Spinal cord (tissue), 10 donors: Measurements from ENCODE around the gene MRI1. TPM values are rescaled to one million over a fixed set of nuclear protein-coding genes. Genes with fewer than 3 reads are reported as not detected.

Source experiments
- DNase-seq, 6 donors: peaks; one replicate each; pipeline versions ENCODE4 v3.0.0 to v3.0.0-alpha.2; 2013 to 2015; ENCODE audit warnings: low spot score in 6 of 6, low read depth in 4 of 6
- H3K27ac ChIP-seq: one replicate; pipeline ENCODE4 v1.5.1; 2013; ENCODE audit warnings: low read depth, low read length, control low read depth
- H3K27me3 ChIP-seq: one replicate; pipeline ENCODE4 v1.6.1; 2013; ENCODE audit warnings: low read length; ENCODE audit not compliant: control insufficient read depth, insufficient read depth
- H3K36me3 ChIP-seq: one replicate; pipeline ENCODE4 v1.6.1; 2013; ENCODE audit warnings: low read length; ENCODE audit not compliant: control insufficient read depth, insufficient read depth
- H3K4me1 ChIP-seq: one replicate; pipeline ENCODE4 v1.6.1; 2013; ENCODE audit warnings: low read length; ENCODE audit not compliant: control insufficient read depth, insufficient read depth
- H3K4me3 ChIP-seq: one replicate; pipeline ENCODE4 v1.5.1; 2013; ENCODE audit warnings: low read depth, low read length, control low read depth
- H3K9me3 ChIP-seq: one replicate; pipeline ENCODE4 v1.6.1; 2013; ENCODE audit warnings: low read length; ENCODE audit not compliant: control insufficient read depth, insufficient read depth
- WGBS: methylation state at CpG from one replicate; pipeline ENCODE4 v1.1.5; 2013; ENCODE audit warnings: missing lambda C conversion rate; ENCODE audit not compliant: insufficient coverage; 5-methylcytosine and 5-hydroxymethylcytosine counted together
- long read RNA-seq, 4 donors: transcript quantifications; one replicate each; lab custom pipeline, GENCODE V29; 2026
- polyA plus RNA-seq, 2 donors: library from polyadenylated mRNA; unstranded; fragments of 120-200 nt; gene quantifications; one replicate each; pipeline ENCODE4 v1.2.1, GENCODE V29; 2013; ENCODE audit not compliant: insufficient read length in 2 of 2
- total RNA-seq, 2 donors: library from RNA; depleted of rRNA in 1 of 2; stranded (reverse); fragments of 120-200 nt in 1 of 2; fragments of >200 nt in 1 of 2; gene quantifications; one replicate each; pipeline versions ENCODE4 v1.2.3 to v1.2.4, GENCODE V29; 2013 to 2014
- donor health status: healthy.

MRI1 gene
- total RNA-seq (10 to 100 TPM; 22.1 to 44.9 TPM), polyA plus RNA-seq (10 to 100 TPM; 35.4 to 48.1 TPM)
- long read RNA-seq, donor 1, partial matches to known transcripts, result 13 of 17 reads
- long read RNA-seq, donor 1, other reads (novel, unspliced or antisense), result 0 of 17 reads
- long read RNA-seq, donor 2, result 0 reads
- long read RNA-seq, donor 3, partial matches to known transcripts, result 8 of 10 reads
- long read RNA-seq, donor 3, other reads (novel, unspliced or antisense), result 0 of 10 reads
- long read RNA-seq, donor 4, partial matches to known transcripts, result 58 of 86 reads
- long read RNA-seq, donor 4, other reads (novel, unspliced or antisense), result 17 of 86 reads

DNA sequence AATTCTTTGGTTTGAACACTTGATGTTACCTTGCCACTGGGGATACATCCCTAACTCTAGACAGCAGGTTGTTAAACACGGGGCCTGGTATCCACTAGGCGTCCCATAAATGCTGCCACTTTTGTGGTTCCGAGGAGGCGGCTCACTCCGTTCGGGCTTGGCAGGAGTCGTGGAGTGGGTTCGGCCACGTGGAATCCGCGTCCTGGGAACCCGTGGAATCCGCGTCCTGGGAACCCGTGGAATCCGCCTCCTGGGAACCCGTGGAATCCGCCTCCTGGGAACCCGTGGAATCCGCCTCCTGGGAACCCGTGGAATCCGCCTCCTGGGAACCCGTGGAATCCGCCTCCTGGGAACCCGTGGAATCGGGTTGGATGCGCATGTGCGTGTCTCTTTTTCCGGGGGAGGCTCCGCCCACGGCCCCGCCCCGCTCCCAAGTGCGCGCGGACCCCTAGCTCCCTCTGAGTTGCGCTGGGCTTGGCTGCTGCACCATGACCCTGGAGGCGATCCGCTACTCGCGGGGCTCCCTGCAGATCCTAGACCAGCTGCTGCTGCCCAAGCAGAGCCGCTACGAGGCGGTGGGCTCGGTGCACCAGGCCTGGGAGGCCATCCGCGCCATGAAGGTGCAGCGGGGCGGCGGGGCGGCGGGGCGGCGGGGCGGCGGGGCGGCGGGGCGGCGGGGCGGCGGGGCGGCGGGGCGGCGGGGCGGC, at the start of gene MRI1:
Gene MRI1 (plus strand): TSS at position 422 of the 707 bp plus-strand sequence. CDS start 67 bp downstream, at position 489.
- under 1% methylated on average over 64 of the region's 67 CpGs for WGBS
- Histone ChIP-seq H3K9me3 (no peaks in the 10 kb centered on the region), H3K4me1 (peaks cover 16% of the 10 kb centered on the region), H3K27me3 (no peaks in the 10 kb centered on the region), H3K27ac (peak within 1 kb of the TSS; percentile 71), H3K36me3 (peaks cover 74% of the 10 kb centered on the region), H3K4me3 (peak within 1 kb of the TSS; percentile 53)
- peak; percentile 49 to 94 (median 76) for DNase-seq

DNA sequence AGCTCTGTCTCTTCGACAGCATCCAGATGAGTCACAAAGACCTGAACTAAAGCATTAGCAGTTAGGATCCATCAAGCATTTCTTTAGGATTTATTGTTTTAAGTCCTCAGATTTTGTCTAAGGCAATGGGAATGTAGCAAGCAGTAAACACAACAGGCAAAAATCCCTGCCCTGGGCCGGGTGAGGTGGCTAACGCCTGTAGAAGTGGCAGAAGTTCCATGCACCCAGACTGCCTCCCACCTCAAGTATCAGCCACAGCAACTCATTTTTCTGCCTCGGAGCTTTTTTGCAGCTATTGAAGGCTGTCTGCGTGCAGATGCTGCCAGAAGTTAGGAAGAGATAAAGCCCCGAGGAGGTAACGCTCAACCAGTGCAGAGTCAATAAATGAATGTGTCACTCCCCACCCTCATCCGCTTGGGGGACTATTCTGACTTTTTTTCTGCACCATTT, 47.1 kb upstream of the MRI1 start:
- no peak overlapping the region for H3K27ac ChIP-seq
- peaks cover 9% of the 10 kb centered on the region for H3K4me1 ChIP-seq
- H3K27me3 ChIP-seq, result no peaks in the 10 kb centered on the region
- DNase-seq, result peak in 1 of 6 donors; percentile 75
- WGBS, result 29% methylated on average over 3 of the region's 8 CpGs
- no peak overlapping the region for H3K4me3 ChIP-seq
- H3K36me3 ChIP-seq, result no peaks in the 10 kb centered on the region
- H3K9me3 ChIP-seq, result peaks cover 5% of the 10 kb centered on the region

DNA sequence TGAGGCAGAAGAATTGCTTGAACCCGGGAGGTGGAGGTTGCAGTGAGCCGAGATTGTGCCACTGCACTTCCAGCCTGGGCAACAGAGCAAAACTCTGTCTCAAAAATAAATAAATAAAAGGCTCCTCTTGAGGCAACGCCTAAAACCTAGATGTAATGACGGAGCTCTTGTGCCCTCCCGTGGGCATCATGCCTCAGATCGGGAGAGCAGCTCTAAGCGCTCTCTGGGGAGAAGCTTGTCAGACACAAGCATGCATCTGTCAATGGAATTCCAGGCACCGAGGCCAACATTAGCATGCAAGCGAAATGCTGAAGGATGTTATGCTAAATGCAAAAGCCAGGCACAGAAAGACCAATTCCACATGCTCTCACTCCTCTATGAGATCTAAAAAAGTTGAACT, 45.6 kb upstream of the MRI1 start:
- Histone ChIP-seq H3K4me1 (peaks cover 9% of the 10 kb centered on the region), H3K4me3 (no peak overlapping the region), H3K9me3 (peaks cover 5% of the 10 kb centered on the region), H3K27ac (no peak overlapping the region), H3K36me3 (no peaks in the 10 kb centered on the region), H3K27me3 (no peaks in the 10 kb centered on the region)
- 17% methylated on average over 8 of the region's 9 CpGs for WGBS
- DNase-seq, result peak in 4 of 6 donors; percentile 43 to 95 (median 76)

DNA sequence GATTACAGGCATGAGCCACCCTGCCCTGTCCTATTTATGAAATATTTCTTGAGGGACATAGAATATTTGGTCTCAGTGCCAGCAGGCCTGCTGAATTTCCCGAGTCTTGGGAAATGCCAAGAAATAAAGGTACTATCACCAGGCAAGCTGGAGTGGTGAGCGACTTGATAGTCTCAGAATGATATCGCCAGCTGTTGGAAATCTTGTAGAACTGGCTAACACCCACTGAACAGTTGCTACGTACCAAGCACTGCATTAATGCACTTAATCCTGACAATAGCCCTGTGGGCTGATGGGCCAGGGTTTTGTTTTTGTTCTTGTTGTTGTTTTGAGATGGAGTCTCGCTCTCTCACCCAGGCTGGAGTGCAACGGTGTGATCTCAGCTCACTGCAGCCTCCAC, 42.2 kb upstream of the MRI1 start:
- H3K27me3 ChIP-seq, result no peaks in the 10 kb centered on the region
- no peak overlapping the region for H3K4me3 ChIP-seq
- 98% methylated on average over 3 of the region's 6 CpGs for WGBS
- H3K4me1 ChIP-seq, result peaks cover 9% of the 10 kb centered on the region
- no peak overlapping the region for H3K27ac ChIP-seq
- no peaks in the 10 kb centered on the region for H3K9me3 ChIP-seq
- H3K36me3 ChIP-seq, result no peaks in the 10 kb centered on the region
- DNase-seq, result no peak

DNA sequence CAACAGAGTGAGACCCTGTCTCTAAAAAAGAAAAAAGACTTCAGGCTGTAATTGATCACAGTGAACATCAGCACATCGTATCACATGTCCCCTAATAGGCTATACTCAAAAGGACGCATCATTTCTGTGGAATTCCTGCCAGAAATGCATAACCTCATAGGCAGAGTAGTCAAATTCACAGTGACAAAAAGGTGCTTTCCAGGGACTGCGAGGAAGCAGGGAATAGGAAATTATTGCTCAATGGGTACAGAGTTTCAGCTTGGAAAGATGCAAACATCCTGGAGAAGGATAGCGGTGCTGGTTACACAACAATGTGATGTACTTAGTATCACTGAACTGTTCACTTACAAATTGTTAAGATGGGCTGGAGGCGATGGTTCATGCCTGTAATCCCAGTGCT, 41.1 kb upstream of the MRI1 start:
- WGBS, result 82% methylated on average over 4 of the region's 5 CpGs
- Histone ChIP-seq H3K4me3 (no peak overlapping the region), H3K27ac (no peak overlapping the region), H3K27me3 (no peaks in the 10 kb centered on the region), H3K9me3 (no peaks in the 10 kb centered on the region), H3K36me3 (no peaks in the 10 kb centered on the region), H3K4me1 (peaks cover 4% of the 10 kb centered on the region)
- no peak for DNase-seq

DNA sequence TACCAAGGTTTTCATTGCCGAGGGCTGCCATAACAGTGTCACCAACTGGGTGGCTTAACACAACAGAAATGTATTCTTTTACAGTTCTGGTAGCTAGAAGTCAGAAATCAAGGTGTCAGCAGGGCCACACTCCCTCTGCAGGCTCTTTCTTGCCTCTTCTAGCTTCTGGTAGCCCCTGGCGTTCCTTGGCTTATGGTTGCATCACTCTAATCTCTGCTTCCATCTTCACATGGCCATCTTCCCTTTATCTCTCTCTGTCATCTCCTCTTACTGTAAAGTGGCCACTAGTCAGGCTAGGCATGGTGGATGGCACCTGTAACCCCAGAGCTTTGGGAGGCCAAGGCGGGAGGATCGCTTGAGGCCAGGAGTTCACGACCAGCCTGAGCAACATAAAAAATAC, 38.0 kb upstream of the MRI1 start:
- WGBS, result 100% methylated on average over 1 of the region's 5 CpGs
- no peak overlapping the region for H3K27ac ChIP-seq
- H3K4me1 ChIP-seq, result peaks cover 11% of the 10 kb centered on the region
- H3K9me3 ChIP-seq, result no peaks in the 10 kb centered on the region
- no peaks in the 10 kb centered on the region for H3K27me3 ChIP-seq
- no peak for DNase-seq
- H3K36me3 ChIP-seq, result no peaks in the 10 kb centered on the region
- H3K4me3 ChIP-seq, result no peak overlapping the region

DNA sequence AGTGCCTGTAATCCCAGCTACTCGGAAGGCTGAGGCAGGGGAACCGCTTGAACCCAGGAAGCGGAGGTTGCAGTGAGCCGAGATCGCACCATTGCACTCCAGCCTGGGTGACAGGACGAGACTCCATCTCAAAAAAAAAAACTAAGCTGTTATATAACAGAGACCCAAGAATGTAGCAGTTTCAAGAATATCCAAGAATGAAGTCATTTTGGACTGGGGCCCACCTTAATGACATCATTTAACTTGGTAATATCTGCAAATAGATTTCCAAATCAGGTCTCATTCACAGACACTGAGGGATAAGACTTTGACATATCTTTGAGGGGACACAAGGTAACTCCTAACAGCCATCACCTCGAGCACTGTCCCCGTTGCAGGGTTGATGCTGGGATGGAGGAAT, 36.5 kb upstream of the MRI1 start:
- 49% methylated on average over 2 of the region's 8 CpGs for WGBS
- no peak for DNase-seq

DNA sequence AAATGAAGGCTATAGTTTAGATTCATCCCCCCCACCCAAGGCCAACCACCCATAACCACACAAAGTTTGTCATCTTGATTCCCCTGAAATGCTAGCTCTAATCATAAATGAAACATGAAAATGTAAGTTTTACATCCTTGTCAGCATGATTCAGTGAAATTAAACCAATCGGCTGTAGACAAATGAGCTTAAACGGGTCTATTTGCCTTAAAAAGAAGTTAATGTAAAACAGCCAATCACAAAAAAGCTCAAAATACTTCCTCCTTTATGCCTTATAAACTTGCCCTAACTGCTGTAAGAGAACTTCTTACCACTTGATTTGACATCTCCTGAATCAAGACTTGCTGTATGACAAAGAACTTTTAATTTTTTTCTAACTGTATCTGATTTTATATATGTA, 34.5 kb upstream of the MRI1 start:
- H3K27ac ChIP-seq, result no peak overlapping the region
- no peak overlapping the region for H3K4me3 ChIP-seq
- no peak for DNase-seq
- H3K27me3 ChIP-seq, result no peaks in the 10 kb centered on the region
- no peaks in the 10 kb centered on the region for H3K9me3 ChIP-seq
- peaks cover 6% of the 10 kb centered on the region for H3K36me3 ChIP-seq
- WGBS, result no CpG with 5 or more reads among the region's 2 CpGs
- peaks cover 21% of the 10 kb centered on the region for H3K4me1 ChIP-seq

More for the DNA sequence above, 36.5 kb upstream of the MRI1 start:
- Histone ChIP-seq H3K4me3 (no peak overlapping the region), H3K36me3 (no peaks in the 10 kb centered on the region), H3K27ac (no peak overlapping the region), H3K27me3 (no peaks in the 10 kb centered on the region), H3K4me1 (peaks cover 21% of the 10 kb centered on the region), H3K9me3 (no peaks in the 10 kb centered on the region)

DNA sequence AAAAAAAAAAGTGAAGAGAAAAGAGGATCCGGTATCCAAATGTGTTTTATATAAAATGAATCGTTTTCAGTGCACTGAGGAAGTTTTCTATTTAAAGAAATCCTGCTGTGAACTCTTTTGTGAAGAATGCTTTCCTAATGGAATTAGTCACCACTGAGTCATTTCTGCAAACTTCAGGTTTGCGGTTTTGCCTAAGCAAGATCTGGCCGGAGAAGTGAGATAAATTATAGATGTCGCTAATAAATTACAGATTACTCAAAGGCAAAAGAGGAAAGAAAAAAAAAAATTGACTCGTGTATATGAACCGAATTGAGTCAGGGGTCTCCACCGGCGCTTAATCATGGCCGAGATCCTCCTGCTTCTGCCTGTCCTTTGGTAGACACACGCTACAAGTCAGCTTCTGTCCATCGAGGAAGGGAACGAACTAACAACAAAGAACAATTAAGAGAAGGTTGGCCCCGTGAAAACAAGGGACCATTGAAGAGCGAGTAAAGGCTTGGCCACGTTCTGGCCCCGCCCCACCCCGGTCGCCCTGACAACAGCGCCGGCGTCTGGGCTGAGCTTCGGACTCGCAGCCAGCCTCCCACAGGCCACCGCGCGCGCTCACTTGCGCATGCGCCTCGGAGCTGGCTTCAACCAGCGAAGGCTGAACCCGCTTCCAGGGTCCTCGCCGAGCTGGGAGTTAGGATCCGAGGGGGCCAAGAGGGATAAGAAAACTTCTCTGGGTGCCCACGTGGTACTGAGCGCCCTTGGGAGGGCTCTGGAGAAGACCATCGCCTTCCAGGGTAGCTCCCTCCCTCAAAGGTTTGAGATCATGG, 33.0 kb upstream of the MRI1 start:
- Histone ChIP-seq H3K27ac (peak overlapping the region; percentile 88), H3K36me3 (peaks cover 6% of the 10 kb centered on the region), H3K9me3 (no peaks in the 10 kb centered on the region), H3K4me3 (peak overlapping the region; percentile 78), H3K4me1 (peaks cover 21% of the 10 kb centered on the region), H3K27me3 (no peaks in the 10 kb centered on the region)
- under 1% methylated on average over 35 of the region's 39 CpGs for WGBS
- peak; percentile 88 to 99 (median 92) for DNase-seq
